Kidney capillary endothelial cell (primary cell): ENCODE data around the gene DDX27.
"Not testable (repeated sequence)": the region's sequence is repeated elsewhere in the genome, so short reads cannot be mapped to it uniquely, and the experiment has no call there.

Experiments used
- DNase-seq: peaks from one replicate; pipeline ENCODE4 v3.0.0-alpha.2; 2018; ENCODE audit warnings: low spot score

The DDX27 gene

DNA sequence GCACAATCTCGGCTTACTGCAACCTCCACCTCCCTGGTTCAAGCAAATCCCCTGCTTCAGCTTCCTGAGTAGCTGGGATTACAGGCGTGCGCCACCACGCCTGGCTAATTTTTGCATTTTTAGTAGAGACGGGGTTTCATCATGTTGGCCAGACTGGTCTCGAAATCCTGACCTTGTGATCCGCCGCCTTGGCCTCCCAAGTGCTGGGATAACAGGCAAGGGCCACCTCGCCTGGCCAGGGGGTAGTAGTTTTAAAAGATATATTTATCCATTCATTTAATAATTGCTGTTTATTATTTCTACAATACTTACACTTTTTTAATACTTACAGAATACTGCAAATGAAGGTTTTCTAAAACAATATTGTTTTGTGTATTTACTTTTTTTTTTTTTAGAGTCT is 15.5 kb upstream of the DDX27 start:
- DNase-seq = no peak

GRCh38 chr20:49207076-49207475 is 12.1 kb upstream of the DDX27 start:
- DNase-seq = no peak

GRCh38 chr20:49210101-49210756 is 9.0 kb upstream of the DDX27 start:
- DNase-seq = no peak

DNA sequence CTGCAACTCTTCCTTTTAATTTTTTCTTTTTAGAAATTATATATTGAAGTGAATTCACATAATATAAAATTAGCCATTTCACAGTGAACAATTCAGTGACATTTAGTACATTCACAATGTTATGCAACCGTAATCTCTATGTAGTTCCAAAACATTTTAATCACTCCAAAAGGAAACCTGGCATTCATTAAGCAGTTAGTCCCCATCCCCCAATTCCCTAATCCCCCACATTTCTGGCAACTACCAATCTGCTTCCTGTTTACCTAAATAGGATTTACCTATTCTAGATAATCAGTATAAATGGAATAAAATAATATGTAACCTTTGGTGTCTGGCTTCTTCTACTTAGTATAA is 8.5 kb upstream of the DDX27 start:
- DNase-seq = no peak

DNA sequence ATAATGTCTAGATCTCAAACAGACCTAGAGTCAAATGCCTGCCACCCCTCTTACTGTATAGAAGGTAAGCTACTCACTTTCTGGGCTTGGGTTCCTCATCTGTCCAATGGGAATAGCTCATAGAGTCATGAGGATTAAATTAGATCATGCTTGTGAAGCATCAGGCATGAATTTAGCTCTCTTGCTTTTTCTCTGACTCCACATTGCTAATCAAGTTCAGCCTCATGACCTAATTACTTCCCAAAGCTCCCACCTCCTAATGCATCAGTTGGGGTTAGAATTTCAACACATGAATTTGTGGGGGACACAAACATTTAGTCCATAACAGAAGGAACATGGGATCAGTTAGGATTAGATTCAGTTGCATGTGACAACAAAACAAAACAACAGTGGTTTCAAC is 4.6 kb upstream of the DDX27 start:
- DNase-seq = no peak

GRCh38 chr20:49215232-49215631 is 4.0 kb upstream of the DDX27 start:
- no peak for DNase-seq

DNA sequence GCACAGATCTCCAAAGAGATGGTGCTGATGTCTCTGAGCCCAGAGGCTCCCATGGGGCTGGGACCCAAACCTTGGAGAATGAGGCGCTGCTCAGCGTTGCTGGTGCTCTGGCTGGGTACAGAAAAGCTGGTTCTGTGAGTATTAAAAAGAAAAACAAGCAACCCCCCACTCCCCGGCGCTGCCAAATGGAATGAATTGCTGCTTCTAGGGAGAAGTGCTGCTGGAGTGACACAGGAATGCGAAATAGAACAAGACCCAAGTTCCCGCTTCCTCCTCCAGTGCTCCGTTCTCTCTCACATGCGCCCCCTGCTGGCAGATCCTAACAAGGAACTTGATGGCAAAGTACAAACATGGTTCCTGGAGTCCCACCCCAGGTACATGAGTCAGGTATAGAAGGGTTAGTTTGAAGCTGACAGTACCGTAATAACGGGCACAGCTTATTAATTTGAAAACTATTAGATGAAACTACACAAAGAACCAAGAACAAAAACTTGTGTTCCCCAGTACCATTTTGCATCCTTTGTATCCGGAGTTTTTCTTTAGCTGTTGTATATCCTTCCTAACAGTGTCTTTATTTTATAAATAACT is 2.1 kb upstream of the DDX27 start:
- peak; percentile 88 for DNase-seq

DNA sequence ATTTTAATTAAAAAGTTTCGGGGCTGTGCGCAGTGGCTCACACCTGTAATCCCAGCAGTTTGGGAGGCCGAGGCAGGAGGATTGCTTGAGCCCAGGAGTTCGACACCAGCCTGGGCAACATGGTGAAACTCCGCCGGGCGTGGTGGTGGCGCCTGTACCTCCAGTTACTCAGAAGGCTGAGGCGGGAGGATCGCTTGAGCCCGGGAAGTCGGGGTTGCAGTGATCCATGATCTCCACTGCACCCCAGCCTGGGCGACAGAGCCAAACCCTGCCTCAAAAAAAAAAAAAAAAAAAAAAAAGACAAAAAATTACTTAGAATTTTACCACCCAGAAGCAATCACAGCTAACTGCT is 501 bp upstream of the DDX27 start:
- DNase-seq = not testable (repeated sequence)

GRCh38 chr20:49219924-49220831 is 962 bp downstream of the DDX27 start:
- peak; percentile 6 for DNase-seq

GRCh38 chr20:49225896-49226295 is 6.7 kb downstream of the DDX27 start:
- no peak for DNase-seq

DNA sequence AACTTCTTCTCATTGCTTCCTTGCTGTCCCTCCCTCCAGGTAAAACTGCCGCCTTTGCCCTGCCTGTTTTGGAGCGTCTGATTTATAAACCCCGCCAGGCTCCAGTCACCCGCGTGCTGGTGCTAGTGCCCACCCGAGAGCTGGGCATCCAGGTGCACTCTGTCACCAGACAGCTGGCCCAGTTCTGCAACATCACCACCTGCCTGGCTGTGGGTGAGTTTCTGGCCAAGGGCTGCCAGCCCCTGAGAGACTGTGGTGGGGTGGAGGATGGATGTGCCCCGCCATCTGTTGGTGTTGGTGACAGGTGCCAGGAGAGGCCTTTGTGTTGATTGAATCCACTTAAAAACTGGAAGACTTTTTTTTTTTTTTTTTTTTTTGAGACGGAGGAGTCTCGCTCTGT is 9.5 kb downstream of the DDX27 start:
- no peak for DNase-seq

- DNase-seq = no peak
Observed at GRCh38 chr20:49229381-49229780, 10.2 kb downstream of the DDX27 start.

GRCh38 chr20:49230021-49230420 is 10.8 kb downstream of the DDX27 start:
- no peak for DNase-seq

DNA sequence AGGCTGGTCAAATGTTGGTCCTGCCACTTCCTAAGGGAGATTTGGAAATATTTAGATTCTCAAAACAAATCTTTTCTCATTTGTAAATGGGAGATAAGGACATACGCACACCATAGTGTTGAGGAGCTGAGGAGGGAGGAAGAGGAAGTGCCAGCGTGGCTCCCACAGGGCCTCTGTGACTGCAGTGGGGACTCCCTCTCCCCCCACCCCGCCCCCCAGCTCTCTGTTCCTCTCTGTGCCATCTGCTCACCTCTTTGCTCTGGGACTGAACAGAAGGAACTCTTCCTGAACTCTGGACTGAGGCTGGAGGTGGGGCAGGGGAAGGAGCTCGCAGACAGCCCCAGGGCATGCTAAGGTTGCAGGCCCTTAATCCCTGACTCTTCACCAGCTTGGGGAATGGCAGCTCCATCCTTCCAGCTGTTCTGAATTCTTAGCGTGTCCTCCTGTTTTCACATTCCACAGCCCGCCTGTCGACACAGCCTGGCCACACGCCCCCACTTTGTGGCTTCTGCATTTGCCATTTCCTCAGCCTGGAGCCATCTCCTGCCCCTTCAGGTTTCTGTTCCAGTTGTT is 11.4 kb downstream of the DDX27 start:
- DNase-seq = no peak

GRCh38 chr20:49231471-49231870 is 12.3 kb downstream of the DDX27 start:
- DNase-seq = no peak

GRCh38 chr20:49233226-49233625 is 14.0 kb downstream of the DDX27 start:
- DNase-seq = no peak

- DNase-seq = no peak
Observed at GRCh38 chr20:49234831-49235230, 15.6 kb downstream of the DDX27 start.

DNA sequence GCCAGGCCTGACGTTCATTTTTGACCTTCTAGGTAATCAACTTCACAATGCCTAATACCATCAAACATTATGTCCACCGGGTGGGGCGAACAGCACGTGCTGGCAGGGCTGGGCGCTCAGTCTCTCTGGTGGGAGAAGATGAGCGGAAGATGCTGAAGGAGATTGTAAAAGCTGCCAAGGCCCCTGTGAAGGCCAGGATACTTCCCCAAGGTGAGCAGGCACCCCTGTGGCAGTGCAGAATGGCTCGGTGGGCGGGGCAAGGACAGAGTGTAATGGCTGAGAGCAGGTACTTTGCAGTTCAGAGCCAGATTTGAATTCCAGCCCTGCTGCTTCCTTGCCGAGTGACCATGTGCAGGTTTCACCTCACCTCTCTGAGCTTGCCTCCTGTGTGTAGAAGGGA is 17.1 kb downstream of the DDX27 start:
- DNase-seq = no peak

GRCh38 chr20:49237531-49237930 is 18.3 kb downstream of the DDX27 start:
- no peak for DNase-seq

GRCh38 chr20:49245921-49246740 is 26.9 kb downstream of the DDX27 start:
- DNase-seq = peak; percentile 50

GRCh38 chr20:49247169-49247723 is 28.0 kb downstream of the DDX27 start:
- DNase-seq = no peak

DNA sequence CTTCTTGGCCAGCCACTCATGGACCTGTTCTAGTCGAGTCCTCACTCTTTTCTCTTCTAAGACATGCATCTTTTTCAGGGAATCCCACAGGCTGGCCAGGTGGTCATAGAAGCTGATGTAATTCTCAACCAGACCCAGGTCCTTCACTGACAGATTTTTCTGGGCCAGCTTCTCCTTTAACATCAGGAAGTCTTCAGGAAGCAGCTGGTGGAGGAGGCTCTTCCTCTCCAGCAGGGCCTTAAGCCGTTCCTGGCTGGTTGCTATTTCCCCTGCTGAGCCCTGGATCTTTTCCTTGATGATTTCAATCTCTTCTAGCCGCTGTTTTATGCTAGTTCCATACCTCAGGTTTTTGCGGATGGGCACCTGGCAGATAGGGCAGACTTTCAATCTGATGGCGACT is 28.6 kb downstream of the DDX27 start:
- peak; percentile 69 for DNase-seq
